ENCODE data around the gene PID1.

GRCh38 chr2:229164545-229165249 is 106.4 kb downstream of the PID1 start:
- TF ChIP-seq CTCF (IDR thresholded peaks at IDR 0.05) (peak in 1 of 6 experiments; percentile 15), POLR2A (IDR thresholded peaks at IDR 0.05) (no peak)
